HG02973 (cell line): Measurements from ENCODE around the gene CD34.
"Not testable (repeated sequence)": the region's sequence is repeated elsewhere in the genome, so short reads cannot be mapped to it uniquely, and the experiment has no call there.

Source experiments
- ATAC-seq: cut with Tn5 transposase; IDR thresholded peaks from one replicate; pipeline ENCODE4 v1.9.1; 2021; ENCODE audit warnings: moderate library complexity; ENCODE audit not compliant: unreplicated experiment

Gene CD34

DNA sequence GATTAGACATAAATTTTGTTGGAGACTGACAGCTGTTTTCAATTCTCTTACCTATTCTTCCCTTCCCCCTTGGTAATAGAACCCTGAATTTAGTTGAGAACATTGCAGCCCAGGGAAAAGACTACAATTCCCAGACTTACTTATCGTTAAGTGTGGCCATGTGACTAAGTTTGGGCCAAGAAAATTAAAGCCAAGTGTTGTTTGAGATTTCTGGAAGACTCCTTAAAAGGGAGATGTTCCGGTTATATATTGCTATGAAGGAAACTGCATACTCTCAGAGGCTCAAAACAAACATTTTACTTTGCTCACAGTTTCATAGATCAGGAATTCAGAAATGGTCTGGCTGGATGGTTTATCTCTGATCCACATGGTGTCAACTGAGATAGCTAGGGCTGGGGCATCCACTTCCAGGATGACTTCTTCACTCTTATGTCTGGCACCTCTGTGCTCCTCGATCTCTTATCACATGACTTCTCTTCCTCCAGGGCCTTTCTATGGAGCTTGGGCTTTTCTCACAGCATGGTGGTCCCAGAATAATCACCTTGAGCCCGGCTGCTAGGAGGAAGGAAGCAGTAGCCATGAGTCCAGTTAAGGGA, 22.4 kb upstream of the CD34 start:
- ATAC-seq: no peak

DNA sequence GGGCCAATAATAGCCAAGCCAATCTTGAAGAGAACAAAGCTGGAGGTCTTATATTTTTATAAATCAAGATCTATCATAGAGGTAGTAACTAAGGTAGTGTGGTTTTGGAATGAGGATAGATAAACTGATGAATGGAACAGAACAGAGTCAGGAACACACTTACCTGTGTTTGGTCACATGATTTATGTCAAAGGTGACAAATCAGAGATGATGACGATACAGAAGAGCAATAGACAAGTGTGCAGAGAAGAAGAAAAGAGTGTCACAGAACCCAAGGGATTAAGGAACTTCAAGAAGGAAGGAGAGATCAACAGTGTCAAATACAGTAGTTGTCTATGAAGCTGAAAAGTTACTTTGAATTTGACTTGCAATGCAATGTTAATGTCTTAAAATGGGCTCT, 16.1 kb upstream of the CD34 start:
- no peak for ATAC-seq

DNA sequence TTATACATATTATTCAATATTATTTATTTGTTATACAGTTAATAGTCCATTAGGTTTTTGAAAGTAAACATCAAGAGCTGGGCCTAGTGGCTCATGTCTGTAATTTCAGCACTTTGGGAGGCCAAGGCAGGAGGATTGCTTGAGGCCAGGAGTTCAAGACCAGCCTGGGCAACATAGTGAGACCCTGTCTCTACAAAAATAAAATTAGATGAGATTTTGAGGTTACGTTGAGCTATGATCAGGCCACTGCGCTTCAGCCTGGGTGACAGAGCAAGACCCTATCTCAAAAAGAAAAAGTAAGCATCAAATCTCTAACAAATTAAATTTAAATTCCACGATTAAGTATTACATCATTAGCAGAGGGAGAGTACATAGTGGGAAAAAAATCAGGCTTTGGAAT, 15.0 kb upstream of the CD34 start:
- ATAC-seq: not testable (repeated sequence)

DNA sequence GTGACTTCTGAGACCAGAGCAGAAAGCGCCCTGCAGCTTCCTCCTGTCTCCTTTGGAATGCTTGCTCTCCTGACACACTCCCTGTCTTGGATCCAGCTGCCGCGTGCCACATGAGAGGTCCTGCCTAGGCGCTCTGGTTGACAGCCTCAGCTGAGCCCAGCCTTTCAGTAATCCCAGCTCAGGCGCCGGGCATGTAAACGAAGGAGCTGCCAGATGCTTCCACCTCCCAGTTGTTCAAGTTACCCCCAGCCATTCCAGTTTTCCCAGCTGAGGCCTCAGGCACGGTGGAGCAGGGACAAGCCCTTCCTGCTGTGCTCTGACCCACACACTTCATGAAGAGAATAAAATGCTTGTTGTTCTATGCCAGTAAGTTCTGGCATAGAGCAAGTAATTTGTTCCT, 14.3 kb upstream of the CD34 start:
- ATAC-seq: no peak

DNA sequence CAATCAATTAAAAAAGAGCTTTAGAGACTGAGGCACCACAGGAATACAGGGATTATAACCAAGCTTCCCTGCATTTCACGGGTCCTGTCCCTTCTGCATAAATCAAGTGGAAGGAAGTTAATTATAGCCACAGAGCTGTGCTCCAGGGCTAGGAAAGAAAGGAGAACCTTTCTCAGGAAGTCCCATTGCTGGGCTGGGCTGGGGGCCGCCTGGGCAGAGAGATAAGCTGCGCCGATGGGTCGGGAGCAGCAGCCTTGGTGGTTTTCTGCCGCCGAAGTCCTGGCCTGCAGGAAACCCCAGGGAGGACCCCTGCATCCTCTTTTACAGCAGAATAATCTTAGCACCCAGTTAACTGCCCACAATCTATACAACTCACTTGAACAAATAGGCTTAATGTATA, 12.6 kb upstream of the CD34 start:
- no peak for ATAC-seq

DNA sequence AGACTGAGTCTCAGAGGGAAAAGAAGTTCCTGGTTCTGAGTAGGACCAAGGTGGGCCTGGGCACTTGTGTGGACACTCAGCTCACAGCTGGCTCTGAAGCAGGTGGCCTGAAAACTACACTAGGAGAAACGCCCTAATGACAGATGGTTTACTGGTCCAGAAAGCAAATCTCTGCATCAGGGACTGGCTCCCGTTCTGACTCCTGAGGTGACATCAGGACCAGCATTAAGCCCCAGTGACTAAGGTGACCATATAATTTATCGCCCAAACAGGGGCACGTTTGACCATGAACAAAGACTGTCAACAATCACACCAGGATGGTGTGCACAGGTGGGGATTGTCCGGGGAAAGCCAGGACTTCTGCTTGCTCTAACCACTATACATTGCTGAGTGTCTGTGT, 12.2 kb upstream of the CD34 start:
- no peak for ATAC-seq

DNA sequence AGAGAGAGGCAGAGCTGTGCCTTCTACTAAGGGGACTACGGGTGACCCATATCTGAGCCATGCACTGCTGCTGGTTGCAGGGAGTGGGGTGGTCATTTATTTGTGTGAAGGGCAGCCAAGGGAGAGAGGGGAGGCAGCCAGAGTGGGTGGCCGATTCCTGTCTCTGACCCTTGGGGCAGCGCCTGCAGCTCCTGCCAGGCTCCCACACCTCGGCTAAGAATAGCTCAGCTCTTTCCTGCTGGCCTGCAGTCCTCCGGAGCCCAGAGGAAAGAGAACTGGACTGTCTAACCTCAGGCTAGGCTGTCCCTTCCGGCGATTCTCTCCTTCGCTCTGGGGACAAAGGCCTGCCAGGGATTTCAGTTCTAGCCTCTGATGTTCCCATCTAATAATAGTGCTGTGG, 11.6 kb upstream of the CD34 start:
- ATAC-seq: no peak

DNA sequence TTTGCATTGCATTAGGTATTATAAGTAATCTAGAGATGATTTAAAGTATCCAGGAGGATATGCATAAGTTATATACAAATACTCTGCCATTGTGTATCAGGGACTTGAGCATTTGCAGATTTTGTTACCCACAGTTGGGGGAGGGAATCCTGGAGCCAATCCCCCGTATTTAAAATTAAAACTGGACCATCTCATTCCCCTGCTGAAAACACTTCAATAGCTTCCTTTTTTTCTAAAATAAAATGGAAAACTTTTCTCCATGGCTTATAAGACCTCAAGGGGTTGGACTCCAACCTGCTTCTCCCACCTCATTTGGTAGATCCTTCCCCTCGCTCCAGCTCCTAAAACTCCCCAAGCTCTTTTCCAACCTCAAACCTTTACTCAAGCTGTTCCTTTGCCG, 10.4 kb upstream of the CD34 start:
- ATAC-seq: no peak

DNA sequence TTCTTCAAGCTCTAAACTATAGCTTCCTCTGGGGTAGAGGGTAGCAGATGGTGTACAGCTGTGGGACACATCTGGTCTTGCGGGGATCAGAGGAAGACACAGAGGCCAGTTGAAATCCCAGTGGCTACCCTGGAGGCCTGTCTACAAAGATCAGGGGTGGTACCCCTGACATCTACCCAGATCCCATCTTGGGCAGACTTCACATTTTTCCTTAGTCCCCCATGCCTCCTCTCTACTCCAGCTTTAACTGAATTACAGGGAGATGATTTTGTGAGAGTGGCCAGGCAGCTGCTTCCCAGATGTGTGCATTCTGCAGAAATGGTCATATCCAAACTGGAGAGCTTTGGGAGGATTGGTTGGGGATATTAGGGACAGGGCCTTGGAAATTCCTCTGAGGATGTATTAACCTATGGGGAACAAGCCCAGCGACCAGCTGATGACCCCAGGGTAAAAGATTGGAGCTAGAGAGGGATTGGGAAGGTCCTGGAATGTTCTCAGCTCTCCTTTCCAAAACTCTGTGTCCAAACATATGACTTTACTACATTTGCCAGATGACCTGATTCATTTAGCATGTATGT, 9.6 kb upstream of the CD34 start:
- no peak for ATAC-seq

DNA sequence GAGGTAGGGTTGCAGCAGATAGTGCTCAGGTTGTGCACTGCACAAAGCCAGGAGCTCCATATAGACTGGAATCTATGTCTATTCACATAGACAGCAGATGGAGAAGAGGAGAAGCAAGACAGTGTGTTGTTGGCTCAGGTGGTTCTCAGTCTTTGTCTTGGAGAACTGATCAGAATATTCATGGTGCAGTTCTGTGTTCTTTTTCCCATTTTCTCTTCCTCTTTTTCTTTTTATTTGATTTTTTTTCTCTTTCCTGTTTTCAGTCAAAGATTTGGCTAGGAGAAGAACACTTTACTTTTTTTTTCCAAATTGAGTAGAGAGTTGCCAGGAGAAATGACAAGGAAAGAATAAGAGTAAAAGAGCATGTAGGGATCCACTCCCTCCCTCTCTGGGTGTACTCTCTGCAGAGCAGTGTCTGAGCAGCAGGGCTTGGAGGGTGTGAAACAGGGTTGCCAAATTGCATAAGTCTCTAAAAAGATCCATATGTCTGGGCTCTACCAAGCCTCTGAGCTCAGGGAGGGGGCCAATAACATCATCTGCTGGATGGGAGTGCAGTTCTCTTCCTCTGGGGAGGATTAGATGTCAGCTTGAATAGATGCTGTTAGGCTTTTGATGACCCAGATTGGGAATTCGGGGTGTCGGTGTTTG, 8.7 kb upstream of the CD34 start:
- ATAC-seq: no peak

DNA sequence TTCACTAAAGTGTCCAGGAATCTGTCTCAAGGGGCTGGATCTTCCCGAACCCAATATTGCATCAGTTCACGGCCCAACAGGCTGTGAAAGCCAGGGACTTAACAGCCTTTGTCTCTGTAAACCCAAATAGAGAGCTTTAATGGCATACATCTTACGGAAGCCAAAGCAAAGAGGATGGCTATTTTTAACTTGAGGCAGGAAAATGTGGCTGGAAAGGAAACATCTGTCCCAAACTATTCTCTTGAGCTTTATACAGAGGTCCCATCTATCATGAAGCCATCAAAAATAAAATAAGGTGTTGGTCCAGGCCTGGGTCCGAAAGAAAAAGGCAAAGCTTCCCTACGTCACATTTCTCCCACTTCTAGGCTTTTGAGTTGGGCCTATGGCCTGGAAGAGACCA, 7.7 kb upstream of the CD34 start:
- ATAC-seq: no peak

DNA sequence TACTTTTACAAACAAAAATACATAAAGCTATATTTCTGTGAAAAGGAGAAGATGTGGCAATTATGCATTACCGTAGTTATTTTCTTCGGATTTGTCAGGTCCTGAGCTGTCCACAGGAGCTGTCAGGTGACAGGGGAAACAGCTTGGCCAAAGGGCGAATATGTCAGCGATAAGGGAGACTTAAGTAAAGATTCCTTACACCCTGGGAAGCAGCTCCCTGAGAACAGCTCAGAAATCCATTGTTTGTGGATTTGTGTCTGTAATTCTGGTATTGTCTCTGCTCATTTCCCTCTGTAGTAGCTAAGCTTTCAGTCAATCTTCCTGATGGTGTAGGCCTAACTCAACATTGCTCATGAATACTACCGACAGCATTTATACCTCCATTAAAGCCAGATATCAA, 7.1 kb upstream of the CD34 start:
- no peak for ATAC-seq

DNA sequence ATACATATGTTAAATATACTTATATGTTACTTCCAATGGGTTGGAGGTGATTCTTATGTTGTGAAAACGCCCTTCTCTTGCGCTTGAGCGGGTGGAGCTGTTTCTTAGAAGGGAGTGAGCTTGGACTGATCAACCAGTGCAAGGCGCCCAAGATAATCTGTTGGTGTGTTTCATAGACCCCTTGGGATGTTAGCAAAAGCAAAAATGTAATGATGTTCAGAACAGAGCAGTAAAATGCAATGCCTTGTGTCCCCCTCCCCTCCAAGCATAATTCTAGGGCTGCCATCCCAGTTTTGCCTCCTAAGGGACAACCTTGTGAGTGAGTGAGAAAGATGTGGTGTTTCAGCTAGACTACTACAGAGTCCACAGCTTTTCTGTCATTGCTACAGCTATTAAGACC, 6.2 kb upstream of the CD34 start:
- ATAC-seq: no peak

DNA sequence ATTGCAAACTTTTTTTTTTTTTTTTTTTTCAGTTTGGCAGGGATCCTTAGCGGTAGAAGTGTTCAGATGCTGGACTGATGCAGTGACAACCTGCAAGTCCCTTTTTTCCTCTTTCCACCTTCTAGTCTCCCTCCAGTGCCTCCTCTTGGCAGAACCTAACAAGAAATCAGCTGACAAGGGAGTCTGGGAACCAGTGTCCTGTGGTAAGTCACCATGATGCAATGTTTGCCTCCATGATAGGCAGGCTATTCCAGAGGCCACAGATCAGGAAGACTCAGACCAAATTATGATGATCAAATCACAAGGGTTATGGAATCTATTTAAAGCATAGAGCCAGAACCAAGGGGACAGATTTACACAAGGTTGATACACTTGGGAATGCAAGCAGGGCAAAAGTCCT, 3.0 kb upstream of the CD34 start:
- ATAC-seq: no peak

DNA sequence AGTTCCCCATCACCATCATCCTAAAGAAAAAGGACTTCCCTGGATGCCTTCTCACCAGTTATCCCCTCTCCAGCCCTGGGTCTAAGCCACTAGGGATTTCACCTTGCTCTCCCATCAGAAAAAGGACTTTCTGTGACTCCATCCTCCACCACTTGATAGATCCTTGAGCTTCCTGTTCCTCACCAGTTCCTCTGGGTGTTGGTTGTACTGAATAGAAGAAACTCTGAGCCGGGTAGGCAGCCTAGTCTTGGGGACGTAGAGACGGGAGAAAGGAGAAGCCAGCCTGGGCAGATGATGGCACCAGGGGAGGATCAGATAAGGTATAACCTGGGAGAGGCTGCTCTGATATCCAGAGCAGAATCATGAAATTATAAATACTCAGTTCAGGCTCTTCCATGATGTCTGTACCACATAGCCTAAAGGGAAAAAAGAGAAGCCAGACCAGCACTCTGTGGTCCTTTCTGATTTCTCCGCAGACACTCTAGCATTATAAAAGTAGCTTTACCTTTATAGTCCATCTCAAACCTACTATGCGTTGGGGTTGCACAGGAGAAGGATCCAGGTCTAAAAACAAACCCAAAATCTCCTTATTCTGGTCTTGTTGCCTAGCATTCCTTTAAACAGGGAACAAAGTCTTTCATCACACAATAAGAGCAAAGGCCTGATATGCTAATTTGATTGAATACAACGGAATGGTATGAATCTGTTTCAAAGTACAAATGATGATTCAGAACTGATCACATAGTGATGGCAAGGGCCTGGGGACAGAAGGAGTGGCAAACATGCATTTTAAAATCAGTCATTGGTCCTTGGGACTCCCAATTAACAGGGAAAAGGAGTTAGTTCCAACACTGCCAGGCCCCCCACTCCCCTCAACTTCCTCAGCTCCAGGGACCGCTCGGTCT, 1.2 kb upstream of the CD34 start:
- ATAC-seq: no peak

DNA sequence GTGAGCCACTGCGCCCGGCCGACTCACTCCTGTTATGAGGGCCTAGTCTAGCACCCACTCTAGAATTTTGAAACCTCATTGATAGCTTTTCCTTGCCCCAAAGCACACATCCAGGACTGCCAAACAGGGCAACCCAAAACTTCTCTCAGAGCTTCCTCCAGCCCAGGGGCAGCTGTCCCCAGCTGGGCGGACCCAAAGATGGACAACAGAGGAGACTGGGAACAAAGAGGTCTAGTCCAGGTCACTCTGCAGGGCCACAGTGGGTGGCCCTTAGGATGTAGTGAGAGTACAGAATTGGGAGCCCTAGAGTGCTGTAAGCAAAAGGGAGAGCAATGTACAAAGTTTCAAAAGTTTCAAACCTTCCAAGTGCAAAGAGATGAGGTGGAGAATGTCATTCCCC, 1.2 kb downstream of the CD34 start:
- ATAC-seq: no peak

DNA sequence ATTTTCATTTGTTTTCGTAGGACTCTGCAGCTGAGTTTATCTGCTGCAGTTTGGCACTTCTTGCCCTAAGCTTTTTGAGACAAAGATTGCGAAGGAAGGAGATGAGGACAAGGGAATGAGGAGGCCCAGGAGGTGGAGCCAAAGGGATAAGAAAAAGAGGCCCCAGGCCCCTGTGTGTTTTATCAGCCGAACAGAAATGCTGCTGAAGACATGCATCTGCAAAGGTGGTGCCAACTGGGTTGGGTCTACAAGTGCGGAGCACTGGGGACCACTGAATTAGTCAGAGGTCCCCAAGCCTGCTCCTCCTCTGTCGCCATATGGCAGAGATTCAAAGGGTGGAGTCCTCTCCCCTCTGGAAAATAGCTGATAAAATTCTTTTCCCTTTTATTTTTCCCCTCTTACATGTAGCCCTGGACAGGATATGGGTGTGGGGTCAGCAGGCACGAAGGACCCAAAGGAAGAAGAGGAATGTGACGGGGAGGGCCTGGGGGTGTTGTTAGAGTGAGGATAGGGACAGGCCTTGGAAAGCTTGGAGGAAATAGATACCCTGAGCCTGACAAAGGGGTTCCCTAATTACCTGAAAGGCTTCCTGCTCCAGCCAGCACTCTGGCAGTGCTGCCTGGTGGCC, 2.7 kb downstream of the CD34 start:
- ATAC-seq: no peak

DNA sequence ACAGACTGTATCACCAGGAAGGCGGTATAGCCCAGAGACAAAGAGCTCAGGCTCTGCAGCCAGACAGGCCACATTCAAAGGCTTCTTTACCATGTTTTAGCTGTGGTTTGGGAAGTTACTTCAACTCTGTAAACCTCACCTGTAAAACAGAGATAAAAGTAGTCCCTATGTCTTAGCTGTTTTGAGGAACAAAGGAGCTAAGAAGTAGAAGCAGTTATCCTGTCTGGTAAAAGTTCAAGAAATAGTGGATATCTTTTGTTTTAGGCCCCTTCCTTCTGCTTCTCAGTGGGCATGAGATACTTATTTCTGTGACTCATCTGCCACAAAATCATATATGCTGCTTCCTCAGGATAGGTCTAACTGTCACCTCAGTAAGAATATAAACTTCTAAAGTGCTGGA, 6.5 kb downstream of the CD34 start:
- no peak for ATAC-seq

DNA sequence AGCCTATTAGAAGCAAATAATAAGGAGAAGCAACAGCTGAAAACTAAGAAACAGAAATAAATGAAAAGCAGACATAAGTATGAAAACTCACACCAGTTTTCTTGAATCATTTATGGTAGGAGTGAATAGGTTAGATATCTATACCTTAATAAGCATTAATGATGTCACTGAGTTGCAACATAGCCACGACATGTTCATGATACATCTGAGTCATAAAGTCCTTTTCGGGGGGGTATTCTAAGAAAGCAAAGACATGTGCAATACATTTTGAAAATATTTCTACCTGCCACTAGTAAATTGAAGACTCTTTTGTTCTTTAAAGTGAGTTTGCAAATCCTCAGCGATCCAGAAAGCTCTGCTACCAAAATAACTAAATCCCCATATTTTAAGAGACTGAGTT, 7.2 kb downstream of the CD34 start:
- no peak for ATAC-seq

DNA sequence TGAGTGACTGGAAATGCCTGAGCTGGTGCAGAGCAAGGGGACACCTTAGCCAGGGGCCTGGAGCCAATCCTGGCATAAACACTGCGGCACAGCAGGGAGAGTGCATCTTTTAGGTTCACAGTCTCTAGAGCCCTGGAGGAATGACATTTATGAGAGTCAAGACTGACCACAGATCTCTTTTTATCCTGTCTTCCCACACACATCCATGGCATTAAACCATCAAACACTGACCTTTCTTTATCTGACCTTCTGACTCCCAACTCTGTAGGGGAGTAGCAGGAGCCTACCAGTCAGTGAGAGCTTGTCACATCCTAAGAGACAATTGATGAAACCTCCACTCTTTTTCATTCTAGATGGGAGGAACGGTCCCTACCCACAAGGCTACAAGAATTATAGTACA, 7.9 kb downstream of the CD34 start:
- ATAC-seq: no peak

DNA sequence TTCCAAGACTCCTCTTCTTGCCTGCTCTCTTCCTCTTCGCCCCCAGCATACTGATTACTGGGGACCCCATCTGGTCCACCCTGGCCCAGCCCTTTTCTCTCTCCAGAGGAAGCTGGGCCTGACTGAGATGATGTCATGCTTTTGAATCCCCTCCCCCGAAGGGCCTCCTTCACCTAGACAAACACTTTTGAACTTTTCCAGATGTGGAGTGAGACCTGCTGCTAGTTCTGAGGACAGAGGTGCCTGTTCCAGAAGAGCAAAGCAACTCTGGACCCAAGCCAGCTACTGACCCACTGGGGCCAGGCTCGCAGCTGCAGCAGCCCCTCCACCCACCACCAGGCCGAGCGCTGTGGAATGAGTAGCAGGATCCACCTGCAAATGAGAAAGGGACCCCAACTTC, 8.4 kb downstream of the CD34 start:
- no peak for ATAC-seq
